Activated naive CD8-positive, alpha-beta T cell treated with anti-CD3 and anti-CD28 coated beads, Interleukin-2, amount 10 ng/mL, durations not matched to agents 7 days and 5 days (primary cell): ENCODE results near the gene ESYT3. TPM values are rescaled to one million over a fixed set of nuclear protein-coding genes. Genes with fewer than 3 reads are reported as not detected.
A peak's percentile ranks its signal among the peaks of the same experiment; 100 is the strongest.
"Not testable (repeated sequence)": the region's sequence is repeated elsewhere in the genome, so short reads cannot be mapped to it uniquely, and the experiment has no call there.

Experiments used
- ATAC-seq: fragments of 150-1000 bp; cut with Tn5 transposase; one replicate; pipeline ENCODE4 v1.10.0; 2021; ENCODE audit warnings: low read depth, moderate library complexity
- POLR2A ChIA-PET: fragments of 350-600 bp; sonication (Branson Sonifier 250); formaldehyde crosslinking; loops from one replicate; lab custom pipeline; 2021; ENCODE audit warnings: antibody characterized with exemption; lab: Charles Lee
- DNase-seq: peaks from one replicate; pipeline ENCODE4 v3.0.0; 2021
- H3K27ac Mint-ChIP-seq: one replicate; pipeline ENCODE4 v1.8.0; 2022; ENCODE audit warnings: mild to moderate bottlenecking, mixed read lengths
- H3K27me3 Mint-ChIP-seq: one replicate; pipeline ENCODE4 v1.8.0; 2022; ENCODE audit warnings: mild to moderate bottlenecking, moderate library complexity, mixed read lengths
- H3K36me3 Mint-ChIP-seq: one replicate; pipeline ENCODE4 v1.8.0; 2021; ENCODE audit warnings: mild to moderate bottlenecking, mixed read lengths
- H3K4me1 Mint-ChIP-seq: one replicate; pipeline ENCODE4 v1.8.0; 2021; ENCODE audit warnings: mixed read lengths
- H3K4me3 Mint-ChIP-seq: one replicate; pipeline ENCODE4 v1.8.0; 2022; ENCODE audit warnings: mild to moderate bottlenecking, moderate library complexity, mixed read lengths
- H3K9me3 Mint-ChIP-seq: one replicate; pipeline ENCODE4 v1.8.0; 2021; ENCODE audit warnings: mixed read lengths
- total RNA-seq, 2 experiments: library from RNA; stranded (reverse); gene quantifications; one replicate each; pipeline ENCODE4 v1.2.3, GENCODE V29; 2021

The ESYT3 gene
- total RNA-seq, 2 experiments from 2014 or later, result 0.19 to 0.26 TPM

DNA sequence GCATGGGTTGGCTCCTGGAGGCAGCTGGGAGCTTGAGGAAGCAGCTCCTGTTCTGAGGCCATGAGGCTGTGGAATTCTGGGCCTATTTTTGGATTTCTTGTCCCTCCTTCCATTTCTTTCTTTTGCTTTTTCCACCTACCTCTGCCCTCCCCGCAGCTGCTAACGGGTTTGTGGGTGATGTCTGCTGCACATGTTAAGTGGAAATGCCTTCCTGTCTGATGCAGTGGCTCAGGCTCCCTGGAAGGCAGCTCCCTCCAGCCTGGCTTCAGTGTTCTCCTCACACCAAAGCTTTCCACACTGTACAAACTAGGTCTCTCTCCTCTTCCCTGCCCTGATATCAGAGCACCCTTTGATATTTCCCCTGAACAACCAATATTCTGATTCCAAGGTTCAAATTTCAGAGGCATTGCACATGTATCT, 33.8 kb upstream of the ESYT3 start:
- Mint-ChIP-seq H3K27ac (no peak overlapping the region), H3K4me1 (no peaks in the 10 kb centered on the region), H3K27me3 (peaks cover 7% of the 10 kb centered on the region), H3K36me3 (no peaks in the 10 kb centered on the region), H3K9me3 (no peaks in the 10 kb centered on the region), H3K4me3 (no peak overlapping the region)
- POLR2A ChIA-PET, result no interaction called here
- DNase-seq (no peak), ATAC-seq (no peak)

DNA sequence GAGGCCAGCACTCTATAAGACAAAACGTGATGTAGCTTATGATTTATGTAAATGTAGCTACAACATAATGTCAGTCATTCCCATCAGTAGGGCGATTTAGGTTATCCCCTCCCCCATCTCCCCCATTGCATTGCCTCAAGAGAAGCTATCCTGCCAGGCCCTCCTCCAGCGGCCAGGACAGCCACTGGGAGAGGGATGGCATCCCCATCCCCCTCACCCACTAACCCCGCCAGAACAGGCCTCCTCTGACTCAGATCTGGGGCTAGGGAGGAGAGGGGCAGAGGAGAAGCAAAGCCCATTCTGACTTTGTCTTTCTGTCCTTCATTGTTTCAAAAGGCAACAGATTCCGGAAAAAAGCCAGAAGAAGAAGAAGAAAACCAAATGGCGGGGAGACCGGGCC, 32.6 kb upstream of the ESYT3 start:
- H3K9me3 Mint-ChIP-seq, result no peaks in the 10 kb centered on the region
- no peak overlapping the region for H3K4me3 Mint-ChIP-seq
- no peak for ATAC-seq
- H3K4me1 Mint-ChIP-seq, result no peaks in the 10 kb centered on the region
- H3K36me3 Mint-ChIP-seq, result no peaks in the 10 kb centered on the region
- peaks cover 15% of the 10 kb centered on the region for H3K27me3 Mint-ChIP-seq
- no peak overlapping the region for H3K27ac Mint-ChIP-seq
- POLR2A ChIA-PET, result no interaction called here
- DNase-seq, result no peak

DNA sequence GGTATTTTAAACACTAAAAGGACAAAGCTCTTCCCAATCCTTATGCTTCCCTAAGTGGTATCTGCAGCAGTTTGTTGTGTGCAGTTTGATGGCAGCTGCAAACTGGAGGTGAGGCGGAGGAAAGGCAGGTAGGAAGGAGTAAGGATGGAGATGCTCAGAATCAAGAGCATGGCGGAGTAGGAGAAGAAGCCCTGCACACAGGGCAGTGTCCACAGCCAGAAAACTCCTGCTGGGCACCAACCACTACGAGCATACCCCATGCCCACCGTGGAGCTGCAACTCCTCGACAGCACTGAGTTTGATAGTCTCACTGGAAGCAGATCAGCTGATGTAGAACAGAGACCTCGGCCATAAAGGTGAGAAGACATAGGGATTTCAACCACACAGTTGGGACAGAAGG, 30.3 kb upstream of the ESYT3 start:
- Mint-ChIP-seq H3K9me3 (no peaks in the 10 kb centered on the region), H3K36me3 (no peaks in the 10 kb centered on the region), H3K4me3 (no peak overlapping the region), H3K27me3 (peaks cover 23% of the 10 kb centered on the region), H3K4me1 (no peaks in the 10 kb centered on the region), H3K27ac (no peak overlapping the region)
- POLR2A ChIA-PET, result no interaction called here
- no peak for DNase-seq
- no peak for ATAC-seq

DNA sequence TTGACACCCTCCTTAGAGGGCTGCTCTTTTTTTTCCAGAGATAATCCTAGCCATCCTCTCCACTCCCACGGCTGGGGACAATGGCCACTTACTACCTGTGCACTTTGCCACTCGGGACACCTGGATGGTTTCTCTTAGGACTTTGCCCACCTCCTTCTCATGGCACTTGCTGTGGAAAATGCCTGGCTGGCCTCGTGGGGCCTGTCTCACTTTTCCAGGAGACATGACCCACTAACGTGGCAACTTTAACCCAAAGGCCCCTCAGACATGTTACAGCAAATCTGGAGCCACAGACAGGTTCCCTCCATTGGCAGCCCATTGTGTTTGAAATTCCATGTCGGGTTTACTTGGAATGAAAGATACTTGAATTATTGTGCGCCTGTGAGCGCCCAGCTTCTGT, 29.4 kb upstream of the ESYT3 start:
- no peak overlapping the region for H3K27ac Mint-ChIP-seq
- H3K4me3 Mint-ChIP-seq, result no peak overlapping the region
- no peak for ATAC-seq
- peaks cover 23% of the 10 kb centered on the region for H3K27me3 Mint-ChIP-seq
- H3K9me3 Mint-ChIP-seq, result no peaks in the 10 kb centered on the region
- no peaks in the 10 kb centered on the region for H3K36me3 Mint-ChIP-seq
- POLR2A ChIA-PET, result no interaction called here
- no peaks in the 10 kb centered on the region for H3K4me1 Mint-ChIP-seq
- no peak for DNase-seq

DNA sequence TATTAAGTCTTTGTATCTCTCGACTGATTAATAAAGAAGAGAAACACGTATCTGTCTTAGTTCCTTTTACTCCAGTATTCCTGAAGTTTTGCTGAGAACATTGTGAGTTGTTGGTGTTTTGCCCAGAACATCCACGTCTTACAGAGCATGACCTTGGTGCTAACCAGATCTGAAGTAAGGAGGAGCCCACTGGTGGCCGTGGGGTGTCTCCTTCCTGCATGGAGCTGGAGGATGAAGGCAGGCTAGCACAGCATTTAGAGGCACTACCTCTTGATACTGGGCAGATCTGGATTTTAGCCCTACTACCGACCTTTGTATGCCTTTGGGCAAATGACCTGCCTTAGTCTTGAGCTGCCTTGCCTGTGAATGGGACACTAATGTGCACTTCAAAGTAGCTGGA, 28.9 kb upstream of the ESYT3 start:
- Mint-ChIP-seq H3K36me3 (no peaks in the 10 kb centered on the region), H3K27me3 (peaks cover 24% of the 10 kb centered on the region), H3K27ac (no peak overlapping the region), H3K4me1 (no peaks in the 10 kb centered on the region), H3K4me3 (no peak overlapping the region), H3K9me3 (no peaks in the 10 kb centered on the region)
- DNase-seq (no peak), ATAC-seq (no peak)
- POLR2A ChIA-PET, result no interaction called here

DNA sequence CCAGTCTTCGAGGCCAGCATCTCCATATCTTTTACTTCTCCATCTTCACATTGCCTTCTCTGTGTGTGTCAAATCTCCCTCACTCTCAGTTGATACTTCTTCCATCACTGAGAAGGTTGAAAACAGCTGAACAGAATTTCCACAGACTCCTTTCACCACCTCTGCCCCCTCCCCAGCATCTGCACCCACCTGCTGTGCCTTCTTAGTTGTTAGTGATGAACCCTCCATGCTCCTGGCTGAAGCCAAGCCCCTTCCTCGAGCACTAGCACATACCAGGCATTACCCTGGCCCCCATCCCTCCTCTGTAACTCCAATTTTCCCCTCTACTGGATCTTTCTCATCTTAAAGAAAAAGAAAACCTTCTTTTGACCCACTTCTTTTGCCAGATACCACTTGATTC, 27.8 kb upstream of the ESYT3 start:
- no peak for ATAC-seq
- Mint-ChIP-seq H3K4me3 (no peak overlapping the region), H3K36me3 (no peaks in the 10 kb centered on the region), H3K27ac (no peak overlapping the region), H3K27me3 (peaks cover 24% of the 10 kb centered on the region), H3K9me3 (no peaks in the 10 kb centered on the region), H3K4me1 (no peaks in the 10 kb centered on the region)
- POLR2A ChIA-PET, result no interaction called here
- no peak for DNase-seq

DNA sequence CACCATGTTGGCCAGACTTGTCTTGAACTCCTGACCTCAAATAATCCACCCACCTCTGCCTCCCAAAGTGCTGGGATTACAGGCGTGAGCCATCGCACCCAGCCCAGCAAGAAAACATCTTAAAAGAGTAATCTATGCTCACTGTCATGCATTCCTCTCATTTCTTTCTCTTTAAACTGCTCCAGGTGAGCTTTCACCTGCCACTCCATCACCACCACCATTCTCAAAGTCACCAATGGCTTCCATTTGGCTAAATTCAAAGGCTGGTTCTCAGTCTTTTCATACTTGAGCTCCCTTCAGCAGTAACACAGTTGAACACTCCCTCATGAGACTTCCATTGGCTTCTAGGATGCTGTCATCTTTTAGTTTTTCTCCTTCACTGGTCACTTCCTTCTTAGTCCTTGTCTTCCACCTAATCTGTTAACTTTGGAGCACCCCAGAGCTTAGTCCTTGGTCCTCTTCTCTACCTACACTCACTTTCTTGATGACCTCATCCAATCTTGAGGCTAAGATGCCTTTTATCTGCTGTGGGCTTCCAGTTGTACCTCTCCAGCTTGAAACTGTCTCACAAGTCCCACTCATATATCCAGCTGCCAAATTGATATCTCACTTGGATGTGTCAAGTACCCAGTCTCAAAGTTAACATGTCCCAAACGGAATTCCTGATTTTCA, 27.0 kb upstream of the ESYT3 start:
- H3K4me1 Mint-ChIP-seq, result no peaks in the 10 kb centered on the region
- DNase-seq (no peak), ATAC-seq (no peak)
- H3K27me3 Mint-ChIP-seq, result peaks cover 24% of the 10 kb centered on the region
- H3K36me3 Mint-ChIP-seq, result no peaks in the 10 kb centered on the region
- no peak overlapping the region for H3K4me3 Mint-ChIP-seq
- no peaks in the 10 kb centered on the region for H3K9me3 Mint-ChIP-seq
- no peak overlapping the region for H3K27ac Mint-ChIP-seq
- POLR2A ChIA-PET, result no interaction called here

DNA sequence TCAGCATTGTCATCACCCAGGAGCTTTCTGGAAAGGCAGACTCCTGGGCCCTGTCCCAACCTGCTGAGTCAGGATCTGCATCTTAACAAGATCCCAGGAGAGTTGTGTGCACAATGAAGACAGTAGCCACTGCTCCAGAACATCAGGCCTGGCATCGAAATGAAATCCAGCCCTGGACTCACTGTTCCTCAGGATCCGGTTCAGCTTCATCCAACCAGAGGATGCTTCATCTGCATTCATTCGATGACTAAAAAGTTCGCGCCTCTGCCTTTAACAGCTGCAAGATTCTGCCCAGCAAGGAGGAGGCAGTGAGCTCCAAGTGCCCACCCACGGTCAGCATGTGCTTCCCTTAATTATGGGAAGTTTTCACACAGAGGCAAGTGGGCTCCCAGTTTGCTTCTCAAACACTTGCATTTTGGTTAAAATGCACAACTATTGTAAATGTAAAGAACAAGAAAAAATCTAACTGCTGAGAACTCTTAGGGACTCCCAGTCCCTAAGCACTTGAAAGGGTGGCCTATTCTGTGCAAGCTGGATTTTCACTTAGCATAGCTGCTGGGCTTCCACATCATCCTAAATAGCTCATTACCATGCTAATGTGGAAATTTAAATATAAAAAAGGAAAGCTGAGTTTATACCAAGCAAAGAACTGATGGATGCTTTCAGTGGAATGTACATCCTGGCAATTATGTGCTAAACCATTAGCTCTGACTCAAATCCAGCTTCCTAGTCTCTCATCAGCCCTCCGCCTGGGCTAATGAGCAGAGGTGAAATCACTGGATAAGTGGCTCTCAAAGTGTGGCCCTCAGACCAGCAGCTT, 25.5 kb upstream of the ESYT3 start:
- Mint-ChIP-seq H3K9me3 (no peaks in the 10 kb centered on the region), H3K36me3 (no peaks in the 10 kb centered on the region), H3K27ac (no peak overlapping the region), H3K27me3 (peaks cover 24% of the 10 kb centered on the region), H3K4me3 (no peak overlapping the region), H3K4me1 (no peaks in the 10 kb centered on the region)
- no peak for DNase-seq
- POLR2A ChIA-PET, result no interaction called here
- ATAC-seq, result no peak

DNA sequence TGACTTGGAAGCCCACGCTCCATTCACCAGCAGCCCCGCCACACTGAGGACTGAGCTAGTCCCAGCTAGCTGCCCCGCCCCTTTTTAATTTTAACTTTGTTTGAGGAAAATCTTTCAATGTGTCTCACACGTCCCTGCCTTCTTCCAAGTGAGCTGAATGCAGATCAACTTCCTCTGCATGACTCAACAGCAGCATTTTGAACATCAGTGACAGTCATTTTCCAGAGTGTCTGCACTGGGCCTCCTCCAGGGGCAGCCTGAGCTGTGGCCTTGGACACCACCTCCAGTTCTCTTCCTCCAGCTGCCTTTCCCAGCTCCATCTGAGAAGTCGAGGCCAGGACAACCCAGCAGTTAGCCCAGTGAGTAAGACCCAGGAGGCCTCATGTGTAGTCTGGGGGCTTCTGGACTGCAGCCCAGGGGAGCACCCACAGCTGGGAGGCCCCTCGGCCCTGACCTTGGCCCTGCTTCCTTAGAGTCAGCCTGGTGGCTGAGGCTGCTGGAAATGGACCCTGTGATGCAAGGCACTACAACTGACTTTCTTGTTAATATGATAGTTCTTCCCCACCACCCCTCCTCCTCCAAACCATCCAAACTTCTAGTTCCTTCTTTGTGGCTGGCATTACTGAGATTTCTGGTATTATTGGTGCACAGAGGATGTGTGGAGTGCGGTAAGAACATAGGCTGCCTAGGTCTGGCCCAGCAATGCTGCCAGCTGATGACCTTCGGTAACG, 21.4 kb upstream of the ESYT3 start:
- DNase-seq (no peak), ATAC-seq (no peak)
- Mint-ChIP-seq H3K4me1 (no peaks in the 10 kb centered on the region), H3K9me3 (no peaks in the 10 kb centered on the region), H3K36me3 (no peaks in the 10 kb centered on the region), H3K4me3 (no peak overlapping the region), H3K27me3 (peaks cover 2% of the 10 kb centered on the region), H3K27ac (no peak overlapping the region)
- POLR2A ChIA-PET, result no interaction called here

DNA sequence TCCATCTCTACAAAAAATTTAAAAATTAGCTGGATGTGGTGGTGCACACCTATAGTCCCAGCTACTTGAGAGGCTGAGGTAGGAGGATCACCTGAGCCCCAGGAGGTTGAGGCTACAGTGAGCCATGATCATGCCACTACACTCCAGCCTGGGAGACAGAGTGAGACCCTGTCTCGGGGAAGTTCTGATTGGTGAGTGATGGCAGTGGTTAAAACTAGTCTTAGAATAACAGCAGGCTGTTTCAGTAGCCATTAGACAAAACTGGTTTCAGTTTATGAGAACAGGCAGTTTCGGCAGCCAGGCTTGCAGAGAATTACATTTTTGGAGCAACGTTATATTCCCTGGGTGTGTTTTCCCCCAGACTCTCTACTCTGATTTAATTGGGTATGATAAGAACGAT, 18.2 kb upstream of the ESYT3 start:
- H3K9me3 Mint-ChIP-seq, H3K4me3 Mint-ChIP-seq, POLR2A ChIA-PET, H3K4me1 Mint-ChIP-seq, H3K27me3 Mint-ChIP-seq, ATAC-seq, H3K36me3 Mint-ChIP-seq, H3K27ac Mint-ChIP-seq, DNase-seq: not testable (repeated sequence)

DNA sequence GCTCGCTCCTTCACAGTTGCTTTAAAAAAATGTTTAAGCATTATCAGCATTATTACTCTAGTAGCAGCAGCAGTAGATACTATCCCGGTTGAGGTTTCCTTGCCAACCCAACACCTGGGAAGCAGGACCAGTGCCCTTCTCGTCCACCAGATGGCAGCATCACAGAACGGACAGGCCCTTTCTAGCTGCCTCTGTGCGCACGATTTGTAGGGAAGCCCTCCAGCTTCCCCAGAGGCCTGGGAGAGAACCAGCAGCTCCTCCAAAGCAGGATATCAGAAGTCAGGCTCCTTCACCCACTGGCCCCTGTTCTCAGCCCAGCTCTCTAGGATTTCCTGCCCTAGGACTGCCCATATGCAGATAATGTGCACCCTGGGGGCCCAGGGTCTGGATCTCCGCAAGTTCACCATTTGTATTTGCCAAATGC, 16.8 kb upstream of the ESYT3 start:
- POLR2A ChIA-PET, result no interaction called here
- H3K9me3 Mint-ChIP-seq, result no peaks in the 10 kb centered on the region
- H3K4me3 Mint-ChIP-seq, result no peak overlapping the region
- H3K36me3 Mint-ChIP-seq, result no peaks in the 10 kb centered on the region
- no peaks in the 10 kb centered on the region for H3K27me3 Mint-ChIP-seq
- DNase-seq (peak; percentile 60), ATAC-seq (peak; percentile 87)
- no peak overlapping the region for H3K27ac Mint-ChIP-seq
- H3K4me1 Mint-ChIP-seq, result no peaks in the 10 kb centered on the region

DNA sequence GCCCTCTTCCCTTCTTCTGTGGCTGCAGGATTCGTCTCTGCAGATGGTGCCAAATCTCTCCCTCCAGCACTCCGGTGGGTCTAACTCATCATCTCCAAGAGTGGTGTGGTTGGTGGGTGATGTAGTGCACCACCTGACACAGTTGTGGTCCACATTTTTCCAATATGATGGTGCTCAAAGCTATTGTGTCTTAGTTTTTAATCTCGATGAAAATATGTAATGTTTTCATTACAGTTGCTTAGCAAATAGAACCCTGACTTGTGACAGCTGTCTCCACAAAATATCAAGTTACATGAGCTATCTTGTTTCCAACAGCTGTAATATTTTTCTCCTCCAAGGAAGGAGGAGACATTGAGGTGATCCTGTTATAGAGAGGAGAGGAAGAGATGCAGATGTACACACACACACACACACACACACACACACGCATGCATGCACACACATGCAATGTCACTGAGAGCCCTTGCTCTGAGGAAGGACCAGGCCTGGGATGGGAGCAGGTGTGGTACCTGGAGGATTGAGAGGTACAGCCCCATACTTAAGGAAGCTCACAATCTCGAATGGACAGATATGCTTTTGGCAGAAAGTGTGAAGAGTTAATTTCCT, 15.7 kb upstream of the ESYT3 start:
- ATAC-seq, result no peak
- Mint-ChIP-seq H3K36me3 (no peaks in the 10 kb centered on the region), H3K27ac (no peak overlapping the region), H3K9me3 (no peaks in the 10 kb centered on the region), H3K4me1 (no peaks in the 10 kb centered on the region), H3K4me3 (no peak overlapping the region), H3K27me3 (no peaks in the 10 kb centered on the region)
- POLR2A ChIA-PET, result no interaction called here
- DNase-seq, result no peak

DNA sequence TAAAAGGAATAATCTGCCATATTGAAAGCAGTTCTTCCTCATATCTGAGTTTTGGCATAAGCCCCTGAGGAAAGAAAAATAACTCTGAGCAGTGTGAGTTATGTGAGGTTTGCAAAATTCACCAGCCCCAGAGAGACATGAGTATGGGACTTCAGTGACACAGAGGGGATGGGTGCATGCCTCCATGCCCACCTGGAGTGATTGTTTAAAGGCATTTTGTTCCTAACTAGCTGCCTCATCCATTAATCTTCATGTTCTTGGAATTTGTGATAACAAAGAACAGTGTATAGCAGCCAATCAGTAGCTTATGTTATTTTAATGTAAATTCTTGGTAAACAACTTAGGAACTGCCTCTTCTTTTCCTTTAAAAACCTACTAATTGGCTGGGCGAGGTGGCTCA, 11.1 kb upstream of the ESYT3 start:
- Mint-ChIP-seq H3K27ac (no peak overlapping the region), H3K4me3 (no peak overlapping the region), H3K4me1 (no peaks in the 10 kb centered on the region), H3K36me3 (no peaks in the 10 kb centered on the region), H3K27me3 (peaks cover 5% of the 10 kb centered on the region), H3K9me3 (no peaks in the 10 kb centered on the region)
- DNase-seq, result no peak
- no peak for ATAC-seq
- POLR2A ChIA-PET, result no interaction called here
